GM19351 (cell line): ENCODE data around the gene KCNAB1.

Experiments used
- ATAC-seq: cut with Tn5 transposase; IDR thresholded peaks from one replicate; pipeline ENCODE4 v1.9.1; 2021; ENCODE audit warnings: mild to moderate bottlenecking, moderate library complexity; ENCODE audit not compliant: unreplicated experiment

Gene KCNAB1

DNA sequence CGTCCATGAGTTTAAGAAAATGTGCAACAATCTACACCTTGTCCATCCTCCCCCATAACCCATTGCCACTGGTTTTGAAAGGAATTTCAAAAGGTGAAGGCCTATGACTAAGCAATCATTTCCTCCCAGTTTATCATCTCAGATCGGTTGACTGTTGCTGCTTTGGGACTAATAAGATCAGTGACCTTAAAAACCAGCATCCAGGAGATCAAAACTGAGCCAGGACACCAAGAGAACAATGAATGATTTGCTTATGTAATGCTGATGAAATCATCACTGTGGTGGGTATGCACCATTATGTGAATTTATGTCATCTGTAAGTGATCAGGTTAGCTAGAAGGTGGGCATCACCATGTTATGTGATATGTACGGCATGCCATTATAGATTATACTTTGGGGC lies 239.0 kb downstream of the KCNAB1 start:
- no peak for ATAC-seq

DNA sequence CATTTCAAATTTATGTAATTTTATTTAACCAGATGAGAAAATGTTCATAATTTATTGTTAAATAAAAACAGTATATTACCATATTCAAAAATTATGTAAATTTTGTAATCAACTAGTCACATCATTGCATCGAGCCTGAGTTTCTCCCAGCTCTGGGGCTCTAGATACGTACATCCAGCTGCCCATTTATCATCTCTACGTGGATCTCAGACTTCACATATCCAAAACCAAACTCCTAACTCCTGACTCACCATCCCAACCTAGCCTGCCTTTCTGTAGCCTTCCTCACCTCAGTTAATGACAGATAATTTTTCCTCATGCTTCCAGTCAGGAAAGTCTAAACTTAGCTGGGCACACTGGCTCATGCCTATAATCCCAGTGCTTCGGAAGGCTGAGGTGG lies 239.7 kb downstream of the KCNAB1 start:
- no peak for ATAC-seq

DNA sequence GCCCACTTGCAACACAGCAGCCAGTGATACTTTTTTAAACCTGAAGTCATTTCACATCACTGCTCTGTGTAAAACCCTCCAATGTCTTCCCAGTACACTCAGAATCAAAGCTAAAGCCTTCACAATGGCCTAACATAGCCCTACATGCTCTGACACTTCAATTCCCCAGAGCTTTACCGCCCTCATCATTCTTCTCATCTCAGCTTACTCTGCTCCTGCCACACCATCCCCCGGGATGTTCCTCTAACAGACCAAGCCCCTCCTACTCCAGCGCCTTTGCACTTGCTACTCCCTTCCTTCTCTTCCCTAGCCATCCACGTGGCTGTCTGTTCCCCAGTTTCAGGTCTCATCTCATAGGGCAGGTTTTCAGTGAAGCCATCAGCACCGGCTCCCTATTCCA lies 240.6 kb downstream of the KCNAB1 start:
- no peak for ATAC-seq

DNA sequence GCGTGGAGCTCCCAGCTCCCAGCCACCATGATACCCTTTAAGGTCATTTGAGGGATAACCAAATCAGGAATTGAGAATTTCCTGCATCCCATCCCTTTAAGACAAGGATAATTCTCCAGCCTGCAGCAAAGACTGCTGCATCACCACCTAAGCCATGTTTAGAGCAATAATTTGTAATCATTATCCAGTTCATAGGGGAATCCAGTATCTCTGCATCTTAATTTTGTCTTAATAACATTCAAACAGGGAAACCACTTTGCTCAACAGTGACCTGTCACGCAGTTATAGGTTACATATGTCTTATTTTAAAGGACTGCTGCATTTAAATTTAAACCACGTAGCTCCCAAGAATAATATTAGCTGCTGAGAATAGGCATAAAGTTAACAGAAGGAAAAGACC lies 246.2 kb downstream of the KCNAB1 start:
- no peak for ATAC-seq

DNA sequence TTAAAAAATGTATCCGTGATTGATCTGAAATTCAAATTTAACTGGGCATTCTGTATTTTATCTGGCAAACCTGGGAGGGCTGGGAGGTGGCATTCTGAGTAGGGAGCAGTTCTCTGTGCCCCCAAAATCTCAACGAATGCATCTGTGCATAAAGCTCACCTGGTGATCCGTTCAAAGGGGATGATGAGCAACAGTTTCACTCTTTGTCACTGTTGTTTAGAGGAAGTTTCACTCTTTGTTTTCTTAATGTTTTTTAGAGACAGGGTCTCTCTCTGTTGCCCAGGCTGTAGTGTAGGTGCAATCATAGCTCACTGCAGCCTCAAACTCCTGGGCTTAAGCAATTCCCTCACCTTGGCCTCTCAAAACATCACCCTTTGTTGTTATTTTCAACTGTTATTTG lies 247.8 kb downstream of the KCNAB1 start:
- peak; percentile 92 for ATAC-seq

DNA sequence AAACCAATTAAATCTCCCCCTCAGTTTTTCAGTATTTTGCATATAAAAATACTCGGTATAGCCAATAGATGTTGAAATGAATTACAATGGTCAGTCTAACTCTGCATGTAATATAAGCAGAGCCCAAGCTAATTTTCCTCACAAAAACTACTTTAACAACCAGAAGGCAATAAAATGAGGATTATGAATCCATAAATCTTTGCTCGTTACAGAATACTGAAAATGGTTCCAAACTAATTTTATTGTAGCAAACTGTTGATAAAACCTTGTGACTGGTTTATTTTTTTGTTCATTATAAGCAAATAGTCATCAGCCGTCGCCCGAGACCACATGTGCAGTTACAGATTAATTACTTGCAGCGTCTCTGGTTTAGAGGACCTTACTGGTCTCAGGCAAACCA lies 251.3 kb downstream of the KCNAB1 start:
- no peak for ATAC-seq

DNA sequence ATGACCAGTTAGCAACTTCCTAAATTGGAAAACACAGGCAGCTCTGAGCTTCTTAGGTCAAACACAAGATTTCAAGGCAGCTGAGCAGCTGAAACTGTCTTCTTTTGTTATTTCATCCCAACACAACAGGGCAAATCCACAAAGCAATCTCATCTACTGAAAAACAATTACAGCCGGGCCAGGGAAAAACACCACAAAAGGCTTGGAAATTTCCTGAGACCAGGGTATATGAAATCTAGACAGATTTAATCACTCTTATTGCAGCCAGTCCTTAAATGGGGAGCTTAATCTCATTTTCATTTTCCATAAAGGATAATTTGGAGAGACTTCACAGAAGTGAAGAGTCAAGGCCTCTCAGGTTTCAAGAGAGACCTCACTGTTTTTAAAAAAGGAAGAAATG lies 252.7 kb downstream of the KCNAB1 start:
- ATAC-seq, result no peak

DNA sequence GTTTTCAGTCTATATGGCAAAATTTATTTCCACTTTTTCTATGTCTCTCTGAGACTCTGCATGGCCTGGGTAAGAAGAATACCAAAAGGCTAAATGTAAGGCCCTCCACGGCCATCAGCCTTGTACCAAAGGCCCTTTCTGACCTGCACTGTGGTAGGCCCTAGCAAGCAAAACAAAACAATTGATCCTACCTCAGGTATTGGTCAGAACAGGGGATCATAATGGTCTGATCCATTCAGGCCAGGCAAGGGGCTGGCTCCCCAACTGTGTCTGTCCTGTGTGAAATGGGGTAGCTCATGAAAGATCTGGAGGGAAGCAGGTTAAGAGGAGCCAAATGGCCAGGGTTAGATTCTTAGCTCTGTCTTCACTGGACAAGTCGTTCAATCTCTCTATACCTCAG lies 253.3 kb downstream of the KCNAB1 start:
- no peak for ATAC-seq

DNA sequence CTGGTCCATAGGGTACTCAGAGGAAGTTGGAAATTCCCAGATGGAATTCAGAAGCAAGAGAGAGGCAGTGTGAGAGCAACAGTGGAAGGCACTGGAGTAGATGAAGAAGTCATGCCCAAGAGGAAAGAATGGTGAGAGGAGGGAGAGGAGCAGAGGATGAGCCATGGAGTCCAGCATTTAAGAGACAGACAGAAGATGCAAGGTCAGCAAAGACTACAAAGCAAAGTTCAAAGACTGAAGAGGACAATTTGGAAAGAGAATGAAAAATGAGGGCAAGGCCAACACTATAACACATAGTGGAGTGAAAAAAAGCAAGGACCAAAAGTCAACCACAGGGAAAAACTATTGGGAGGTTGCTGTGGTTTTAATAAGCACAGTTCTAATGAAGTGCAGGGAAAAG lies 255.8 kb downstream of the KCNAB1 start:
- ATAC-seq, result no peak

DNA sequence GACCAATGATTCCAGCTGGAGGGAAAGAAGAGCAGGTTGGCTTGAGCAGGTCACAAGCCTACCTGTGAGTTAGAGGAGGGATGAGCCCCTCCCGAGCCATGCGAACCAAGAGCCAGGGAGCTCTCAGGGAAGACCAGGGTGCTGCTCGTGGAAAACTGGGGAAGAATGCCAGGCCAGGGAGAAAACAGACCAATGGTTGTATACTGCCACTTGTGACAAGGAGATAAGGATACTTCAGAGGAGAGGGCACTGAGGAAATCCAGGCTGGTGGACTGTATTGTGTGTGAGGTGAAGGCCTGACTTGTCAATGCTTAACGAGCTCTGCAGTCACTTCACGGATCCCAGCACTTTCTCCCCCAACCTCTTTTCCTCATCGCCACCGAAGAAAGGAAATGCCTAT lies 256.9 kb downstream of the KCNAB1 start:
- ATAC-seq, result no peak

DNA sequence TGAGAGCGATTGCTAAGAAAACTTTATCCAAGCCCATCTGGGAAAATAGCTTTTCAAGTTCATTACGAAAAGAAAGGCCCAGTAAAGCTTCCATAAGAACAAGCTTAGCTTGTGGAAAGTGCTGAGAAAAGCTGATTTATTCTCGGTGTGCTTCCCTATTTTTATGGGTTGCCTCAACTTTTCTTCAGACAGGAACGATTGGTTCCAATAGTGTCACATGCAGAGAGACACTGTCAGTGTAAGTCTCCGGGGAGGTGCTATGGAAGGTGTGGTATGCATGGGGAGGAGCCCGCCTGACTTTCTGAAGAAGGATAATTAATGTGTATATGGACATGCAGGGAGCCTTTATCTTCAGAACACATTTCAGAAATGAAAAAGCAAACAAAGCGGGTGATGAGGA lies 257.3 kb downstream of the KCNAB1 start:
- no peak for ATAC-seq

DNA sequence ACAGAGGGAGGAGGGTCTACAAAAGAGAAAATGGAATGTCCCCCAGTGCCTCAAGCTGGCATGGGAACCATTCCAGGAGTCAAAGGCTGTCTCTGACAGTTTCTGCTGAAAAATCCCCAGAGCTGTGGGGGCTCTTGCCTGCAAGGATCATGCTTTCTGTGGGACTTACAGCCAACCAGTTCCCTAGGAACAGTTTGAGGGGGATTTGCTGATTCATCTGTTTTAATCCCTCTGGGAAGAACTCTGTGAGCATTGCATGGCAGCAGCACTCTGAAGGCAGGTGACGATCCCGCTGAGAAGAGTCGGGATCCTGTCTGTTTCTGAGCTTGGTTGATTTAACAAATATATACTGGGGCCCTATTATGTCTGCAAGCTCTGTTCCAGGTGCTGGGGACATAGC lies 258.5 kb downstream of the KCNAB1 start:
- ATAC-seq, result no peak

DNA sequence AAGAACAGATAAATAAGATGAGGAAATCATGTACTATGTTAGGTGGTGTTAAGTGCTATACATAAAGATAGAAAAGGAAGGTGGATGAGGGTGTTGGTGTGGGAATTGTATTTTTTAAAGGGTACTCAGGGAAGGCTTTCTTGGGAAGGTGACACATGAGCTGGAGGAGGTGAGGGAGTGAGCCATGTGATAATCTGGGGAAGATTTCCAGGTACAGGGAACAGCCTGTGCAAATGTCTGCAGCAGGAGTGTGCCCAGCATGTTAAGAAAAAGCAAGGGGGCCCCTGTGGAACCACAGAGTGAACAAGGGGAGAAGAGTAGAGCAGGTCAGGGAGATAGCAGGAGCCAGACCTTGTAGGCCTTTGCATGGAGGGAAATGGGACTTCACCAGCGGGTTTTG lies 258.9 kb downstream of the KCNAB1 start:
- no peak for ATAC-seq

DNA sequence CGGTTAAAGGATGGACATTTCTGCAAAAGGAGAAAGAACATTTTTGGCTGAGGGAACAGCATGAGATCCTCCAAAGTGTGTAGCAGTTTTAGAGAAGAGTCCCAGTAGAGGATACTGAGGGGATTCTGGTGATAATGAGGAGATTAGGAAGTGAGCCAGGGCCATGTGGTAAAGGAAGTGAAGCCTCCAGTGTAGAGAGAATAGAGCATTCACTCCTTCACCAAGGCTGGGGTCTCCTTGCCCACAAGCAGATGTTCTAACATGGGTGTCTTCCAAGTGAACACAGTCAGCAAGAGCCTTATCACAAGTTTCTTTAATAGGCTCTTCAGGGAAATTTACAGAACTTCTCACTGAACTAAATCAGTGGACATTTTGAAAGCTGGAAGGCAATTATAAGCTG lies 260.9 kb downstream of the KCNAB1 start:
- no peak for ATAC-seq

DNA sequence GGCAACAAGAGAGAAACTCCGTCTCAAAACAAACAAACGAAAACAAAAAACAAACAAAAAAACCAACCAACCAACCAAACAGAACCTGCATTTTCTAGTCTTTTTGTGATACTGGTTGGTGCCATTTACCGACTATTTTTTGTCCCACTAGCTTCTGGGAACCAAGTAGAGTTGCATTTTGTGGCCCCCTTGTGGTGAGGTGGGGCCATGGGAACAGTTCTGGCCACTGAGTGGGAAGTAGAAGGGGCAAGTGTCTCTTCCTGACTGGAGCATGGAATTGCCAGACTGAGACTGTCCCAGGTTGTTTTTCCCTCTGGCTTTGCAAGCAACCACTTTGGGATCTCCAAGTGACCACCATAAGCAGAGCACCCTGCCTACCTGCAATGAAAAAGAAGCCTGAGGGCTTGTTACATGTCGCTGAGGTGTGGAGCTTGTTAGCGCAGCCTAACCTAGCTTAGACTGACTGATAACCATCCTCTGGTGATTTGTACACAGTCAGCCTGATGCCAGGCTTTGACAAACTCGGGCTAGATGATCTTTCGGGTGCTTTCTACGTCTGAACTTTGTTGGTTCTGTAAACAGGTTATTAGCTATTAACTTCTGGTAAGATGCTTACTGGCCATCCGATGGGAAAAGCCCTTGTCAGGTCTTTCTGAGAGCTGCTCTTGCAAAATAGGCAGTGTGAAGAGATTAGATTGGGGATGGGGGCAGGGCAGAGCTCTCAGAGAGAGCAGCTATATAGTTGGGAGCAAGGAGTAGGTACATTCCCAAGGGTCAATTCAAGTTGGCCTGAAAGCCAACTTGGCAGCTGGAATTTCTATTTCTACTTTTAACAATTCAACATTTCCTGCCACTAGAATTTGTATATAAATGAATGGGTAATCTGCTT lies 262.3 kb downstream of the KCNAB1 start:
- peak; percentile 79 for ATAC-seq

DNA sequence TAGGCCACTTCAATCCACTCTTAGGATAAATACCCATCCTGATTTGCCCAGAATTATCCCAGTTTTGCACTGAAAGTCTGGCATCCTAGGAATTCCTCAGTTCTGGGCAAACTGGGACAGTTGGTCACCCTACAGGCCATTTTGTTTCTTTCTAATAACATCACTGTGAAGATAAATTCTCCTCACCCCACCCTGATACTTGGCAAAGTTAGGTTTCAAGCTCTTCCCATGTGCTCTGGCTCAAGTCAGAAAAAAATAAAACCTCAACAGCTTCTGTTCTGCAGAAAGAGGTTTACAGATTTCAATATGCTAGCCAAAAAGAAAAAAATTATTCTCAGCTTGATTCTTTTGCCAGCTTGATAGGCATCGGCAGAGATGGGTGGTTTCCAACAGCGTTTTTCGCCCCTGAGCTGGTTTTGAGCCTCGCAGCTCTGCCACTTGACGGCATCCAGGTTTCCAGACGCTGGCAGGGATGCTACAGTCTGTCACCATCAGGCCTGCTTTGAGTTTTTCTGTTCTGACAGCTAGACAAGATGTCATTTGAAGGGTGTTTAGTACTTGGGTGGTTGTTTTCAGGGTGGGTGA lies 263.2 kb downstream of the KCNAB1 start:
- no peak for ATAC-seq

DNA sequence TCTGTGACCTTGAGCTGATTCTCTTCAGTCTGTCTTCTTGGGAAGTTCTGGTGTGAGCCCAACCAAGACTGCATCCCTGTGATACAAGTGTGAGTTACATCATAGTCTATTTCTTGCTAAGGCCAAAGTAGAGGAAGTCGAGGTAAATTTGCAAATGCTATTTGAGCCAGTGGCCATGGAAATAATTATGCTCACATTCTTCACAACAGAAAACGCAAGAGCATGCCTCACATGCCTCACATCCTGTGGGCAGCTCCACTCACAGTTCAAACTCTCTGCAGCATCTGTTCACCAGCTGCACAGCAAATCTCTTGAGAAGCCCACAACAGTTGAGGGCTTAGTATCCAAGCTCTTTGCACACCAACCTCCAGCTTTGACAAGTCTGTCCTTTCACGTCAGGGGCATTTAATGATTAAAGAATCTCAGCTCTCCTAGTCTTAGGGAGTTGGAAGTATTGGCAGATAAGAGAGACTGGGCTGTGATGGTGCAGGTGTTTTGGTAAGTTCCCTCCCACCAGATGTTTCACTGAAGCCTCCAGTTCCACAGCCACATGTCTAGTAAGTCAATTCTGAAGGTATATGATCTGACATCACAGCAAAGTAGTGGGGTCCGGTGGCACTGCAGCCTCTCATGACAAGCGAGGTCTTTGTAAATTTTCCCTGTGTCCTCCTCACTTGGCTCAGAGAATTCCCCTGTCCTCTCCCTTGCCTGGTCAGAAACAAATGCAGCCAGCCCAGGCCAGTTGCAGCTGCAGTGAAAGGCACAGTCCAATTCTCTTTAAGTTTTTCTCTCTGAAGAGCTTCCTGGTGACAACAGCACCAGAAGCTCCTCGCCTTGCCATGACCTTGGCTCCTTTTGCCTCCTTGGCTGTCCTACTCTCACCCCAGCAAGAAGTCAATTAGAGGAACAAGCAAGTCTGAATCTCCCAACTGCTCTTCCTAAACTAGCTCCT lies 268.4 kb downstream of the KCNAB1 start:
- peak; percentile 85 for ATAC-seq

DNA sequence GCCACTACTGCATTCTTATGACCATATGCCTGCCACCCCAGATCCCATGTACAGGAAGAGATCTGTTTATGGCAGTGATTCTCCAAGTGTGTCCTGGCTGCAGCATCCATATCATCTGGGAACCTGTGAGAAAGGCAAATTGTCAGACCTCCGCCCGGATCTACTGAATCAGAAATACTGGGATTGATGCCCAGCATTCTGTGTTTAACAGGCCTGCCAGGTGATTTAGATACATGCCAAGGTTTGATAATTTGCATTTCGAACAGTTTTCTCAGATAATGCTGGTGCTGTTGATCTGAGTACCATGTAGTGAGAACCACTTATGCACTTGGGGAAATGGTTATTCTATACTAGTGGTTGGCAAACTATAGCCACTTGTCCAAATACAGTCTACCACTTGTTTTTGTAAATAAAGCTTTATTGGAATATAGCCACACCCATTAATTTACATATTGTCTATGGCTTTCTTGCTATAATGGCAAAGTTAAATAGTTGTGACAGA lies 269.1 kb downstream of the KCNAB1 start:
- ATAC-seq, result no peak

DNA sequence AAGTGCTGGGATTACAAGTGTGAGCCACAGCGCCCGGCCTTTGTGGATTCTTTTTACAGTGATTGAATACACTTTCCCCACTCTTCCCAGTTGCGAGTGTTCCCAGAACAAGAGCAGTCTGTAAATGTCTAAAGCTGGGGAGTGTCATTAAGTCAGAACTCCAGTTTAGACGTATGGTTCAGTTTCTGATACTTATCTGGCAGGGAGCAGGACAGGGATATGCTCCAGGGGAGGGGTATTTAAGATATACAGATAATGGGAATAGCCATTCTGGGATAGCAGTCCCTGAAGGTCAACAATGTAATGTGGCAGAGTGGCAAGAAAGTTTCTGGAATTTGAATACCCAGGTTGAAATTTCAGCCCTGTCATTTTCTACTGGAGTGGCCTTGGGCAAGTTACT lies 270.5 kb downstream of the KCNAB1 start:
- no peak for ATAC-seq

DNA sequence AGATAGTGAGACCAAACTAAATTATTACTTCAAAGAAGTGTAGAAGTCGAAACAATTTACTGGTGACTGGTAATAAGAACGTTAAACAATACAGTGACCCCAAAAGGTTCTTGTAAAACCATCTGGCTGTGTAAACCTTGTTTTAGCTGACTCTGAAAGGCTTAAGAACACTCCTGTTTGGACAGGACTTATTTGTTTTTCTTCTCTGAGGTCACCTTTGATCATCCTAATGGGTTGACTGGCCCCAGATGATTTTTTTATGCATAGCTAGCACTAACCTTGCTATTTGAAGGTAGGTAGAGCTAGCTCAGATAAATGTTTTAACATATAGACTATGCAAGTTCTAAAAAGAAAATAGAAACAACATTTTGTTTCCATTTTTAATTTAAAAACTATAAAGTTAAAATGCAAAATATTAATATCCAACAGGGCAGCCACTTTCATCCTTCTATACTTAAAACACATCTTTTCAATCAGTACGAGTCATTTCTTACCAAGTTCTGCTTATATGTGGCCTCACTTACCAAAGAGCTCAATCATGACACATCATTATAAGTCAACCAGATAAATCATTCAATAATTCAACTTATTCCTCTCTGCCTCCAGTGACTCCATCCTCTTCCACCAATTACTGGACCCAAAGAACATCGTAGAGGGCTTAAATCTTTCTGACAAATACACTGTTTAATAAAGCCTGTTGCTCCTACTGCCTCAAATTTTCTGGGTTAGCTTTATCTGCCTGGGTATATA lies 275.8 kb downstream of the KCNAB1 start:
- ATAC-seq, result no peak

DNA sequence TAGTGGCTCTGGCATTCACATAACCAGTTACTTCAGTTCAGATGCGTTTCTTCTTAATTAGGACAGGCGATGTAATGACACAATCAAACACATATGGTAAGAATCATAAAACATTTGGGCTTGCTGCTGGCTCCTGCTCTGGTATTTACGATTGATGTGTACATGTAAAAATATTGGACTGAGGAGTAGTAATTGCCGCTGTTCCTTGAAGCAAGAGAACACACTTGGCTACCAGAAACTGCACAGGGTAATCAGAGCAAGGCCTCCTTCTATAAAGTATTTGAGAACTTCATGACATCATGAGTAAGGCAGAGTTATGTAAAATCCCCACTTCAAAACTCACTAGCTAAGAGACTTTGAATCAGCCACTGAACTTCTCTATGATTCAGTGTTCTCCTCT lies 276.5 kb downstream of the KCNAB1 start:
- ATAC-seq, result no peak
